B cell (primary cell): ENCODE data around the gene TRA2A. TPM values are rescaled to one million over a fixed set of nuclear protein-coding genes. Genes with fewer than 3 reads are reported as not detected.

ENCODE experiments used
- ATAC-seq: fragments of 200-7000 bp; cut with Tn5 transposase; one replicate; pipeline ENCODE4 v1.10.0; 2021; ENCODE audit warnings: low read depth, mild to moderate bottlenecking, moderate number of reproducible peaks, moderate library complexity
- CTCF ChIA-PET: fragments of 350-600 bp; sonication (Branson Sonifier 250); formaldehyde crosslinking; loops from one replicate; lab custom pipeline; 2021; ENCODE audit warnings: antibody characterized with exemption, inconsistent platforms; lab: Charles Lee
- POLR2A ChIA-PET: fragments of 350-600 bp; sonication (Branson Sonifier 250); formaldehyde crosslinking; loops from one replicate; lab custom pipeline; 2021; ENCODE audit warnings: antibody characterized with exemption; lab: Charles Lee
- DNase-seq: peaks from one replicate; pipeline ENCODE4 v3.0.0; 2013
- H2AFZ ChIP-seq: 2 replicates; pipeline ENCODE4 v1.6.1; 2012; ENCODE audit warnings: mild to moderate bottlenecking, low read depth, low read length; ENCODE audit not compliant: insufficient read depth, poor library complexity, severe bottlenecking
- H3K27ac ChIP-seq, 2 donors: 1 replicate in 1 of 2; 2 replicates in 1 of 2; pipeline ENCODE4 v1.5.1; 2012 to 2013; ENCODE audit warnings: low read length in 2 of 2, mild to moderate bottlenecking in 2 of 2, moderate library complexity in 1 of 2
- H3K27me3 ChIP-seq, 4 experiments: fragments of 200-600 bp in 1 of 4; sonication (generic) in 1 of 4; replicated peaks in 1 of 4; 1 replicate in 2 of 4; 2 replicates in 2 of 4; pipeline versions ENCODE4 v1.6.1 to v1.7.0; 2013 to 2016; ENCODE audit warnings: low read length in 3 of 4, mild to moderate bottlenecking in 2 of 4, mixed read lengths in 1 of 4, moderate library complexity in 1 of 4; ENCODE audit not compliant: insufficient read depth in 4 of 4, control insufficient read depth in 3 of 4; ENCODE audit errors: control extremely low read depth in 1 of 4
- H3K36me3 ChIP-seq, 2 experiments: replicated peaks in 1 of 2; 1 replicate in 1 of 2; 2 replicates in 1 of 2; pipeline versions ENCODE4 v1.6.1 to v1.7.1; 2013; ENCODE audit warnings: low read length in 1 of 2; ENCODE audit not compliant: insufficient read depth in 2 of 2, control insufficient read depth in 1 of 2; ENCODE audit errors: control extremely low read depth in 1 of 2, extremely low read depth in 1 of 2
- H3K4me1 ChIP-seq, 2 donors: fragments of 200-600 bp in 1 of 2; sonication (generic) in 1 of 2; 1 replicate in 1 of 2; 2 replicates in 1 of 2; pipeline versions ENCODE4 v1.5.1 to v1.6.1; 2013 to 2017; ENCODE audit warnings: low read length in 2 of 2; ENCODE audit not compliant: control insufficient read depth in 2 of 2, insufficient read depth in 2 of 2
- H3K4me2 ChIP-seq: replicated peaks from 2 replicates; pipeline ENCODE3; 2012; ENCODE audit warnings: mild to moderate bottlenecking, low read depth, low read length; ENCODE audit not compliant: poor library complexity, severe bottlenecking
- H3K4me3 ChIP-seq, 5 experiments: fragments of 200-600 bp in 1 of 5; sonication (generic) in 1 of 5; 1 replicate in 3 of 5; 2 replicates in 2 of 5; pipeline versions ENCODE4 v1.5.1 to v1.7.0; 2011 to 2016; ENCODE audit warnings: low read length in 4 of 5, mild to moderate bottlenecking in 4 of 5, low read depth in 2 of 5, control low read depth in 1 of 5, moderate library complexity in 1 of 5; ENCODE audit not compliant: insufficient read depth in 1 of 5; ENCODE audit errors: control extremely low read depth in 1 of 5, extremely low read depth in 1 of 5
- H3K79me2 ChIP-seq: fragments of 200-600 bp; sonication (generic); one replicate; pipeline ENCODE4 v1.6.0; 2016; ENCODE audit warnings: low read length; ENCODE audit not compliant: control insufficient read depth, insufficient read depth
- H3K9ac ChIP-seq: fragments of 200-600 bp; sonication (generic); 2 replicates; pipeline ENCODE4 v1.6.1; 2017; ENCODE audit warnings: mild to moderate bottlenecking, low read length, moderate library complexity
- H3K9me3 ChIP-seq, 3 donors: one replicate each; pipeline versions ENCODE4 v1.6.1 to v1.7.1; 2013; ENCODE audit warnings: low read length in 2 of 3; ENCODE audit not compliant: control insufficient read depth in 2 of 3, insufficient read depth in 1 of 3; ENCODE audit errors: control extremely low read depth in 1 of 3
- H4K20me1 ChIP-seq: 2 replicates; pipeline ENCODE4 v1.6.0; 2012; ENCODE audit warnings: mild to moderate bottlenecking, low read length; ENCODE audit not compliant: insufficient read depth, control insufficient read depth, poor library complexity, severe bottlenecking
- H3K27ac Mint-ChIP-seq: one replicate; pipeline ENCODE4 v1.8.0; 2021; ENCODE audit warnings: mixed read lengths
- H3K27me3 Mint-ChIP-seq: one replicate; pipeline ENCODE4 v1.8.0; 2021; ENCODE audit warnings: mixed read lengths
- H3K4me1 Mint-ChIP-seq: one replicate; pipeline ENCODE4 v1.8.0; 2021; ENCODE audit warnings: mixed read lengths
- H3K4me3 Mint-ChIP-seq: one replicate; pipeline ENCODE4 v1.8.0; 2021; ENCODE audit warnings: mixed read lengths
- H3K9me3 Mint-ChIP-seq: one replicate; pipeline ENCODE4 v1.8.0; 2022; ENCODE audit warnings: mixed read lengths; ENCODE audit not compliant: insufficient read depth
- CTCF ChIP-seq: fragments of 200-600 bp; IDR thresholded peaks from one replicate; pipeline ENCODE4 v1.8.0; 2022; ENCODE audit warnings: antibody characterized with exemption, mild to moderate bottlenecking
- EZH2 ChIP-seq: IDR thresholded peaks from 2 replicates; pipeline ENCODE4 v1.6.1; 2012; ENCODE audit warnings: borderline replicate concordance, low read depth, mild to moderate bottlenecking, moderate library complexity, low read length; ENCODE audit not compliant: insufficient read depth, poor library complexity, severe bottlenecking
- WGBS: methylation state at CpG from one replicate; pipeline ENCODE4 v1.1.5; 2013; ENCODE audit warnings: missing lambda C conversion rate; ENCODE audit not compliant: insufficient coverage; 5-methylcytosine and 5-hydroxymethylcytosine counted together
- intact Hi-C: fragments of 100-400 bp; cut with micrococcal nuclease; formaldehyde crosslinking; loops from one replicate; pipeline ENCODE4 v1.10.0; 2022
- polyA plus RNA-seq: library from polyadenylated mRNA; depleted of rRNA; stranded (reverse); fragments of >200 nt; gene quantifications from 2 replicates; pipeline ENCODE4 v1.2.3, GENCODE V29; 2012
- total RNA-seq, 2 donors: library from RNA; stranded (reverse); fragments of 120-200 nt in 1 of 2; gene quantifications; 1 replicate in 1 of 2; 2 replicates in 1 of 2; pipeline versions ENCODE4 v1.2.3 to v1.2.4, GENCODE V29; 2013 to 2022

TRA2A gene
- total and polyA plus RNA-seq, 2 donors (not counting 1 experiment from before 2014, with no cell fraction given) = 107 to 173 TPM

GRCh38 chr7:23482686-23483085, 49.1 kb downstream of the TRA2A start:
- TF ChIP-seq EZH2 (no peak), CTCF (no peak)
- H3K4me3 ChIP-seq = no peak overlapping the region

GRCh38 chr7:23477962-23478866, 53.6 kb downstream of the TRA2A start:
- no peak for TF ChIP-seq CTCF
- no peaks in the 10 kb centered on the region for H3K36me3 ChIP-seq
- H3K4me1 ChIP-seq = peaks cover 18 to 21% of the 10 kb centered on the region in 2 donors
- peaks cover 13% of the 10 kb centered on the region for H4K20me1 ChIP-seq
- Mint-ChIP-seq H3K27ac (no peak overlapping the region), H3K27me3 (peaks cover 39% of the 10 kb centered on the region), H3K4me3 (no peak overlapping the region), H3K4me1 (peaks cover 11% of the 10 kb centered on the region), H3K9me3 (no peaks in the 10 kb centered on the region)
- H3K9me3 ChIP-seq = peaks cover 0 to 17% (median 5%) of the 10 kb centered on the region in 3 donors
- intact Hi-C loops = no loop called here
- no peak overlapping the region for H3K27ac ChIP-seq
- H3K27me3 ChIP-seq = peaks cover 0 to 65% (median 40%) of the 10 kb centered on the region in 4 experiments
- H3K79me2 ChIP-seq = no peaks in the 10 kb centered on the region
- H3K4me2 ChIP-seq = no peak overlapping the region
- ChIA-PET CTCF (no interaction called here), POLR2A (no interaction called here)
- H2AFZ ChIP-seq = no peak overlapping the region
- ATAC-seq = no peak
- H3K4me3 ChIP-seq = no peak overlapping the region
- DNase-seq = no peak
- no peak overlapping the region for H3K9ac ChIP-seq
- no CpG with 5 or more reads among the region's 6 CpGs for WGBS

More at GRCh38 chr7:23482686-23483085, 49.1 kb downstream of the TRA2A start:
- Histone ChIP-seq H2AFZ (no peak overlapping the region), H4K20me1 (no peaks in the 10 kb centered on the region), H3K4me1 (no peaks in the 10 kb centered on the region), H3K9me3 (no peaks in the 10 kb centered on the region), H3K27me3 (peaks cover 0 to 24% (median 8%) of the 10 kb centered on the region in 4 experiments), H3K27ac (no peak overlapping the region), H3K9ac (no peak overlapping the region), H3K4me2 (no peak overlapping the region), H3K79me2 (no peaks in the 10 kb centered on the region), H3K36me3 (no peaks in the 10 kb centered on the region)
- H3K27ac Mint-ChIP-seq = no peak overlapping the region
- ChIA-PET POLR2A (no interaction called here), CTCF (interaction anchor here (0.9 kb wide), 1 partner anchor 13 kb away, joined by 3 read pairs; the partner anchor contains the start of gene IGF2BP3)
- DNase-seq (no peak), ATAC-seq (no peak)
- intact Hi-C loops = no loop called here
- no peaks in the 10 kb centered on the region for H3K4me1 Mint-ChIP-seq
- no peaks in the 10 kb centered on the region for H3K9me3 Mint-ChIP-seq
- H3K27me3 Mint-ChIP-seq = peaks cover 12% of the 10 kb centered on the region
- 100% methylated on average over 2 of the region's 4 CpGs for WGBS
- H3K4me3 Mint-ChIP-seq = no peak overlapping the region
